Measurements from ENCODE around the gene ZBP1. TPM values are rescaled to one million over a fixed set of nuclear protein-coding genes. Genes with fewer than 3 reads are reported as not detected.

Gene ZBP1
- 16.5 and 17.8 TPM in 2 replicates for total RNA-seq

- peaks cover 63% of the 10 kb centered on the region for H3K4me1 Mint-ChIP-seq
- intact Hi-C loops (cut with micrococcal nuclease) = loop anchor here (1.0 to 10.0 kb wide), 4 partner anchors 8 to 1504 kb away; partner anchors contain the start of gene PMEPA1
- POLR2A ChIA-PET = interaction anchor here (0.6 to 4.9 kb wide), 27 partner anchors 8 to 1388 kb away, joined by 3 to 188 read pairs (median 7); partner anchors contain the start of genes AURKA, CSTF1, PMEPA1 and RBM38
- TF ChIP-seq CTCF (IDR thresholded peaks at IDR 0.05) = no peak
- H3K27ac Mint-ChIP-seq = peak within 1 kb of the TSS; percentile 94
- peak; percentile 58 for DNase-seq
- H3K36me3 Mint-ChIP-seq (ENCODE audit: low read depth) = peaks cover 30% of the 10 kb centered on the region
- H3K9me3 Mint-ChIP-seq = peaks cover 5% of the 10 kb centered on the region
- CTCF ChIA-PET = interaction anchor here (0.7 to 4.2 kb wide), 8 partner anchors 10 to 90 kb away, joined by 3 to 29 read pairs (median 6); partner anchors contain the start of gene PMEPA1
- peak within 1 kb of the TSS; percentile 84 for H3K4me3 Mint-ChIP-seq
- no peaks in the 10 kb centered on the region for H3K27me3 Mint-ChIP-seq
- peak; percentile 47 for ATAC-seq (ENCODE audit: low read depth)
Measured at GRCh38 chr20:57620274-57620990, at the start of gene ZBP1. ZBP1 (minus strand) TSS chr20:57620426; CDS start chr20:57620295, 131 bp downstream.

GRCh38 chr20:57669632-57670031 lies 49.4 kb upstream of the ZBP1 start:
- Mint-ChIP-seq H3K4me1 (peaks cover 56% of the 10 kb centered on the region), H3K27me3 (no peaks in the 10 kb centered on the region), H3K4me3 (no peak overlapping the region), H3K27ac (no peak overlapping the region), H3K9me3 (no peaks in the 10 kb centered on the region), H3K36me3 (ENCODE audit: low read depth) (peaks cover 24% of the 10 kb centered on the region)
- CTCF ChIA-PET = no interaction called here
- intact Hi-C loops (cut with micrococcal nuclease) = no loop called here
- no peak for TF ChIP-seq CTCF (IDR thresholded peaks at IDR 0.05)
- ATAC-seq (ENCODE audit: low read depth) (no peak), DNase-seq (no peak)
- POLR2A ChIA-PET = interaction anchor here (1.0 kb wide), 1 partner anchor 37 kb away, joined by 3 read pairs; no protein-coding TSS in a partner anchor

GRCh38 chr20:57667924-57668782 lies 47.9 kb upstream of the ZBP1 start:
- DNase-seq (no peak), ATAC-seq (ENCODE audit: low read depth) (no peak)
- H3K27ac Mint-ChIP-seq = no peak overlapping the region
- intact Hi-C loops (cut with micrococcal nuclease) = no loop called here
- H3K27me3 Mint-ChIP-seq = no peaks in the 10 kb centered on the region
- peaks cover 41% of the 10 kb centered on the region for H3K4me1 Mint-ChIP-seq
- H3K9me3 Mint-ChIP-seq = no peaks in the 10 kb centered on the region
- TF ChIP-seq CTCF (IDR thresholded peaks at IDR 0.05) = no peak
- H3K4me3 Mint-ChIP-seq = no peak overlapping the region
- ChIA-PET CTCF (interaction anchor here (1.0 kb wide), 1 partner anchor 14 kb away, joined by 3 read pairs; no protein-coding TSS in a partner anchor), POLR2A (no interaction called here)
- H3K36me3 Mint-ChIP-seq (ENCODE audit: low read depth) = peaks cover 24% of the 10 kb centered on the region

- no peak overlapping the region for H3K4me3 Mint-ChIP-seq
- no peaks in the 10 kb centered on the region for H3K27me3 Mint-ChIP-seq
- intact Hi-C loops (cut with micrococcal nuclease) = no loop called here
- H3K9me3 Mint-ChIP-seq = no peaks in the 10 kb centered on the region
- TF ChIP-seq CTCF (IDR thresholded peaks at IDR 0.05) = no peak
- POLR2A ChIA-PET = interaction anchor here (1.0 kb wide), 1 partner anchor 19 kb away, joined by 3 read pairs; no protein-coding TSS in a partner anchor
- ATAC-seq (ENCODE audit: low read depth) (no peak), DNase-seq (no peak)
- CTCF ChIA-PET = no interaction called here
- peaks cover 37% of the 10 kb centered on the region for H3K4me1 Mint-ChIP-seq
- H3K36me3 Mint-ChIP-seq (ENCODE audit: low read depth) = peaks cover 26% of the 10 kb centered on the region
- no peak overlapping the region for H3K27ac Mint-ChIP-seq
Measured at GRCh38 chr20:57667388-57667787, 47.2 kb upstream of the ZBP1 start.

- no peak for TF ChIP-seq CTCF (IDR thresholded peaks at IDR 0.05)
- CTCF ChIA-PET = no interaction called here
Measured at GRCh38 chr20:57666834-57667157, 46.6 kb upstream of the ZBP1 start.

More at GRCh38 chr20:57666834-57667157, 46.6 kb upstream of the ZBP1 start:
- POLR2A ChIA-PET = interaction anchor here (1.0 kb wide), 1 partner anchor 18 kb away, joined by 3 read pairs; no protein-coding TSS in a partner anchor
- no peaks in the 10 kb centered on the region for H3K9me3 Mint-ChIP-seq
- H3K36me3 Mint-ChIP-seq (ENCODE audit: low read depth) = peaks cover 26% of the 10 kb centered on the region
- DNase-seq = no peak
- peaks cover 34% of the 10 kb centered on the region for H3K4me1 Mint-ChIP-seq
- no peak overlapping the region for H3K27ac Mint-ChIP-seq
- H3K4me3 Mint-ChIP-seq = no peak overlapping the region
- intact Hi-C loops (cut with micrococcal nuclease) = no loop called here
- ATAC-seq (ENCODE audit: low read depth) = no peak
- no peaks in the 10 kb centered on the region for H3K27me3 Mint-ChIP-seq

Measured in activated B cell treated with CpG ODN at 0.5 μM for 24 hours (primary cell).